Hepatic stellate cell (primary cell): ENCODE results near the gene UBL5.
"Not testable (repeated sequence)": the region's sequence is repeated elsewhere in the genome, so short reads cannot be mapped to it uniquely, and the experiment has no call there.

Experiments used
- DNase-seq: peaks from one replicate; pipeline ENCODE4 v3.0.0; 2011; ENCODE audit warnings: low spot score

Gene UBL5

GRCh38 chr19:9818175-9818733, 9.5 kb upstream of the UBL5 start:
- no peak for DNase-seq

GRCh38 chr19:9818734-9819595, 8.8 kb upstream of the UBL5 start, which contains the start of gene FBXL12:
TSS of gene FBXL12 (minus strand) at chr19:9819079. CDS start at chr19:9818813, 266 bp downstream.
- peak; percentile 96 for DNase-seq

GRCh38 chr19:9819596-9819909, 8.2 kb upstream of the UBL5 start:
- no peak for DNase-seq

- DNase-seq: not testable (repeated sequence)
Measured at GRCh38 chr19:9820034-9820433, 7.7 kb upstream of the UBL5 start.

- DNase-seq: no peak
Measured at GRCh38 chr19:9823816-9824215, 3.9 kb upstream of the UBL5 start.

- no peak for DNase-seq
Measured at GRCh38 chr19:9828551-9829063, 889 bp downstream of the UBL5 start.

GRCh38 chr19:9834307-9834725, 6.6 kb downstream of the UBL5 start:
- no peak for DNase-seq

- DNase-seq: peak; percentile 100
Measured at GRCh38 chr19:9834726-9835506, 7.2 kb downstream of the UBL5 start, which contains the start of gene PIN1. TSS of gene PIN1 (plus strand) at chr19:9835318. CDS start at chr19:9835345, 27 bp downstream.

GRCh38 chr19:9835507-9835949, 7.8 kb downstream of the UBL5 start:
- DNase-seq: no peak

- DNase-seq: peak; percentile 50
Measured at GRCh38 chr19:9836021-9836420, 8.3 kb downstream of the UBL5 start.

- DNase-seq: no peak
Measured at GRCh38 chr19:9838324-9838723, 10.6 kb downstream of the UBL5 start.

GRCh38 chr19:9839415-9839814, 11.7 kb downstream of the UBL5 start:
- DNase-seq: no peak

GRCh38 chr19:9842834-9843625, 15.3 kb downstream of the UBL5 start:
- no peak for DNase-seq

GRCh38 chr19:9843626-9844273, 16.0 kb downstream of the UBL5 start:
- not testable (repeated sequence) for DNase-seq

GRCh38 chr19:9847087-9847671, 19.5 kb downstream of the UBL5 start:
- DNase-seq: peak; percentile 98

GRCh38 chr19:9848060-9848459, 20.3 kb downstream of the UBL5 start:
- no peak for DNase-seq

- no peak for DNase-seq
Measured at GRCh38 chr19:9848762-9849161, 21.0 kb downstream of the UBL5 start.

GRCh38 chr19:9849791-9850190, 22.1 kb downstream of the UBL5 start:
- DNase-seq: no peak

- DNase-seq: no peak
Measured at GRCh38 chr19:9850235-9850959, 22.7 kb downstream of the UBL5 start.

GRCh38 chr19:9854282-9854846, 26.6 kb downstream of the UBL5 start:
- DNase-seq: no peak
